IPS-18a (cell line): Measurements from ENCODE around the gene ADH1B.

Source experiments
- H3K27ac ChIP-seq: one replicate; pipeline ENCODE4 v1.5.1; 2013; ENCODE audit warnings: low read length
- H3K27me3 ChIP-seq: one replicate; pipeline ENCODE4 v1.6.1; 2013; ENCODE audit warnings: mild to moderate bottlenecking, low read length; ENCODE audit not compliant: control insufficient read depth, insufficient read depth
- H3K36me3 ChIP-seq: one replicate; pipeline ENCODE4 v1.6.1; 2013; ENCODE audit warnings: low read depth, low read length; ENCODE audit not compliant: control insufficient read depth
- H3K4me1 ChIP-seq: one replicate; pipeline ENCODE4 v1.6.1; 2013; ENCODE audit warnings: low read depth, low read length; ENCODE audit not compliant: control insufficient read depth
- H3K4me3 ChIP-seq: one replicate; pipeline ENCODE4 v1.5.1; 2013; ENCODE audit warnings: low read length
- H3K9ac ChIP-seq: one replicate; pipeline ENCODE4 v1.6.1; 2013; ENCODE audit warnings: mild to moderate bottlenecking, low read length, moderate library complexity
- H3K9me3 ChIP-seq: one replicate; pipeline ENCODE4 v1.6.1; 2013; ENCODE audit warnings: low read depth, low read length; ENCODE audit not compliant: control insufficient read depth

The ADH1B gene

GRCh38 chr4:99281261-99281660 lies 39.9 kb downstream of the ADH1B start:
- no peaks in the 10 kb centered on the region for H3K36me3 ChIP-seq
- no peak overlapping the region for H3K4me3 ChIP-seq
- H3K27me3 ChIP-seq: no peaks in the 10 kb centered on the region
- H3K27ac ChIP-seq: no peak overlapping the region
- no peak overlapping the region for H3K9ac ChIP-seq
- H3K9me3 ChIP-seq: no peaks in the 10 kb centered on the region
- H3K4me1 ChIP-seq: peaks cover 9% of the 10 kb centered on the region

- Histone ChIP-seq H3K9me3 (no peaks in the 10 kb centered on the region), H3K36me3 (no peaks in the 10 kb centered on the region), H3K4me3 (no peak overlapping the region), H3K27me3 (no peaks in the 10 kb centered on the region), H3K9ac (no peak overlapping the region), H3K27ac (no peak overlapping the region), H3K4me1 (peaks cover 9% of the 10 kb centered on the region)
Observed at GRCh38 chr4:99276417-99276816, 44.8 kb downstream of the ADH1B start.

GRCh38 chr4:99275885-99276284 lies 45.3 kb downstream of the ADH1B start:
- H3K27ac ChIP-seq: no peak overlapping the region
- no peak overlapping the region for H3K9ac ChIP-seq
- H3K4me1 ChIP-seq: peaks cover 9% of the 10 kb centered on the region
- H3K36me3 ChIP-seq: no peaks in the 10 kb centered on the region
- H3K4me3 ChIP-seq: no peak overlapping the region
- H3K27me3 ChIP-seq: no peaks in the 10 kb centered on the region
- H3K9me3 ChIP-seq: no peaks in the 10 kb centered on the region

GRCh38 chr4:99275050-99275449 lies 46.2 kb downstream of the ADH1B start:
- no peak overlapping the region for H3K9ac ChIP-seq
- no peak overlapping the region for H3K4me3 ChIP-seq
- no peak overlapping the region for H3K27ac ChIP-seq
- no peaks in the 10 kb centered on the region for H3K36me3 ChIP-seq
- H3K27me3 ChIP-seq: no peaks in the 10 kb centered on the region
- peaks cover 9% of the 10 kb centered on the region for H3K4me1 ChIP-seq
- H3K9me3 ChIP-seq: no peaks in the 10 kb centered on the region

- H3K9ac ChIP-seq: no peak overlapping the region
- H3K27me3 ChIP-seq: no peaks in the 10 kb centered on the region
- H3K4me1 ChIP-seq: no peaks in the 10 kb centered on the region
- no peaks in the 10 kb centered on the region for H3K36me3 ChIP-seq
- no peak overlapping the region for H3K27ac ChIP-seq
- H3K4me3 ChIP-seq: no peak overlapping the region
- no peaks in the 10 kb centered on the region for H3K9me3 ChIP-seq
Observed at GRCh38 chr4:99273704-99274103, 47.5 kb downstream of the ADH1B start.

- Histone ChIP-seq H3K4me1 (no peaks in the 10 kb centered on the region), H3K36me3 (no peaks in the 10 kb centered on the region), H3K9me3 (no peaks in the 10 kb centered on the region), H3K9ac (no peak overlapping the region), H3K27me3 (no peaks in the 10 kb centered on the region), H3K4me3 (no peak overlapping the region), H3K27ac (no peak overlapping the region)
Observed at GRCh38 chr4:99264927-99265326, 56.3 kb downstream of the ADH1B start.
